GM20000 (cell line): ENCODE data around the gene RNF114.

Source experiments
- DNase-seq: peaks from one replicate; pipeline ENCODE4 v3.0.0; 2012; ENCODE audit warnings: low spot score
- CTCF ChIP-seq: IDR thresholded peaks from 2 replicates; pipeline ENCODE4 v1.5.1; 2012; ENCODE audit warnings: mild to moderate bottlenecking, control low read depth; ENCODE audit errors: extremely low read depth, missing control alignments

RNF114 gene

GRCh38 chr20:49889935-49890333 is 46.3 kb upstream of the RNF114 start:
- no peak for DNase-seq
- no peak for TF ChIP-seq CTCF

GRCh38 chr20:49890471-49891361 is 45.5 kb upstream of the RNF114 start:
- TF ChIP-seq CTCF: no peak
- no peak for DNase-seq

GRCh38 chr20:49891476-49892110 is 44.6 kb upstream of the RNF114 start:
- TF ChIP-seq CTCF: no peak
- no peak for DNase-seq

GRCh38 chr20:49892260-49892659 is 43.9 kb upstream of the RNF114 start:
- DNase-seq: no peak
- TF ChIP-seq CTCF: no peak

GRCh38 chr20:49892817-49893216 is 43.4 kb upstream of the RNF114 start:
- TF ChIP-seq CTCF: no peak
- no peak for DNase-seq

- TF ChIP-seq CTCF: no peak
- DNase-seq: no peak
Measured at GRCh38 chr20:49893242-49894072, 42.7 kb upstream of the RNF114 start.
